ENCODE results near the gene ZNF627. TPM values are rescaled to one million over a fixed set of nuclear protein-coding genes. Genes with fewer than 3 reads are reported as not detected.

The ZNF627 gene
- polyA plus RNA-seq, 2 donors = 2.5 to 3.0 TPM

- H3K36me3 ChIP-seq (ENCODE audit: control insufficient read depth in 2 of 2, insufficient read depth in 2 of 2, low read length in 1 of 2) = no peaks in the 10 kb centered on the region
- H3K4me1 ChIP-seq (ENCODE audit: control insufficient read depth in 2 of 2, insufficient read depth in 2 of 2, low read length in 1 of 2) = no peaks in the 10 kb centered on the region
- no peak overlapping the region for H3K27ac ChIP-seq (ENCODE audit: low read depth in 2 of 2, low read length in 1 of 2)
- WGBS, 2 donors = 82 to 92% methylated on average over 7 of the region's 7 CpGs
- H3K4me3 ChIP-seq (ENCODE audit: low read depth in 1 of 2, low read length in 2 of 2) = no peak overlapping the region
- H3K27me3 ChIP-seq (ENCODE audit: control insufficient read depth in 1 of 2, insufficient read depth in 2 of 2, low read length in 2 of 2) = no peaks in the 10 kb centered on the region
- no peaks in the 10 kb centered on the region for H3K9me3 ChIP-seq (ENCODE audit: control insufficient read depth in 2 of 2, insufficient read depth in 1 of 2, low read depth in 1 of 2, low read length in 1 of 2)
Measured at GRCh38 chr19:11641244-11641643, 44.0 kb downstream of the ZNF627 start.

GRCh38 chr19:11642902-11643301 lies 45.6 kb downstream of the ZNF627 start:
- Histone ChIP-seq H3K4me3 (ENCODE audit: low read depth in 1 of 2, low read length in 2 of 2) (no peak overlapping the region), H3K27me3 (ENCODE audit: control insufficient read depth in 1 of 2, insufficient read depth in 2 of 2, low read length in 2 of 2) (no peaks in the 10 kb centered on the region), H3K36me3 (ENCODE audit: control insufficient read depth in 2 of 2, insufficient read depth in 2 of 2, low read length in 1 of 2) (no peaks in the 10 kb centered on the region), H3K27ac (ENCODE audit: low read depth in 2 of 2, low read length in 1 of 2) (no peak overlapping the region), H3K4me1 (ENCODE audit: control insufficient read depth in 2 of 2, insufficient read depth in 2 of 2, low read length in 1 of 2) (no peaks in the 10 kb centered on the region), H3K9me3 (ENCODE audit: control insufficient read depth in 2 of 2, insufficient read depth in 1 of 2, low read depth in 1 of 2, low read length in 1 of 2) (no peaks in the 10 kb centered on the region)
- 90 to 93% methylated on average over 3 of the region's 3 CpGs for WGBS, 2 donors

GRCh38 chr19:11649941-11650340 lies 52.7 kb downstream of the ZNF627 start:
- Histone ChIP-seq H3K27ac (ENCODE audit: low read depth in 2 of 2, low read length in 1 of 2) (no peak overlapping the region), H3K4me1 (ENCODE audit: control insufficient read depth in 2 of 2, insufficient read depth in 2 of 2, low read length in 1 of 2) (no peaks in the 10 kb centered on the region), H3K9me3 (ENCODE audit: control insufficient read depth in 2 of 2, insufficient read depth in 1 of 2, low read depth in 1 of 2, low read length in 1 of 2) (peaks cover 0 to 11% of the 10 kb centered on the region in 2 donors), H3K36me3 (ENCODE audit: control insufficient read depth in 2 of 2, insufficient read depth in 2 of 2, low read length in 1 of 2) (no peaks in the 10 kb centered on the region), H3K4me3 (ENCODE audit: low read depth in 1 of 2, low read length in 2 of 2) (no peak overlapping the region), H3K27me3 (ENCODE audit: control insufficient read depth in 1 of 2, insufficient read depth in 2 of 2, low read length in 2 of 2) (no peaks in the 10 kb centered on the region)

- Histone ChIP-seq H3K4me1 (ENCODE audit: control insufficient read depth in 2 of 2, insufficient read depth in 2 of 2, low read length in 1 of 2) (no peaks in the 10 kb centered on the region), H3K4me3 (ENCODE audit: low read depth in 1 of 2, low read length in 2 of 2) (no peak overlapping the region), H3K36me3 (ENCODE audit: control insufficient read depth in 2 of 2, insufficient read depth in 2 of 2, low read length in 1 of 2) (no peaks in the 10 kb centered on the region), H3K9me3 (ENCODE audit: control insufficient read depth in 2 of 2, insufficient read depth in 1 of 2, low read depth in 1 of 2, low read length in 1 of 2) (peaks cover 0 to 11% of the 10 kb centered on the region in 2 donors), H3K27me3 (ENCODE audit: control insufficient read depth in 1 of 2, insufficient read depth in 2 of 2, low read length in 2 of 2) (no peaks in the 10 kb centered on the region), H3K27ac (ENCODE audit: low read depth in 2 of 2, low read length in 1 of 2) (no peak overlapping the region)
- 98 to 100% methylated on average over 4 of the region's 4 CpGs for WGBS, 2 donors
Measured at GRCh38 chr19:11651062-11651461, 53.8 kb downstream of the ZNF627 start.

- peaks cover 0 to 11% of the 10 kb centered on the region in 2 donors for H3K9me3 ChIP-seq (ENCODE audit: control insufficient read depth in 2 of 2, insufficient read depth in 1 of 2, low read depth in 1 of 2, low read length in 1 of 2)
- WGBS, 2 donors = 92 to 96% methylated on average over 2 of the region's 2 CpGs
Measured at GRCh38 chr19:11652056-11652455, 54.8 kb downstream of the ZNF627 start.

GRCh38 chr19:11652492-11652891 lies 55.2 kb downstream of the ZNF627 start:
- WGBS, 2 donors = 95% methylated on average over 6 of the region's 6 CpGs
- Histone ChIP-seq H3K27ac (ENCODE audit: low read depth in 2 of 2, low read length in 1 of 2) (no peak overlapping the region), H3K4me3 (ENCODE audit: low read depth in 1 of 2, low read length in 2 of 2) (no peak overlapping the region), H3K4me1 (ENCODE audit: control insufficient read depth in 2 of 2, insufficient read depth in 2 of 2, low read length in 1 of 2) (no peaks in the 10 kb centered on the region), H3K27me3 (ENCODE audit: control insufficient read depth in 1 of 2, insufficient read depth in 2 of 2, low read length in 2 of 2) (no peaks in the 10 kb centered on the region), H3K36me3 (ENCODE audit: control insufficient read depth in 2 of 2, insufficient read depth in 2 of 2, low read length in 1 of 2) (no peaks in the 10 kb centered on the region), H3K9me3 (ENCODE audit: control insufficient read depth in 2 of 2, insufficient read depth in 1 of 2, low read depth in 1 of 2, low read length in 1 of 2) (peaks cover 0 to 11% of the 10 kb centered on the region in 2 donors)

More at GRCh38 chr19:11652056-11652455, 54.8 kb downstream of the ZNF627 start:
- Histone ChIP-seq H3K36me3 (ENCODE audit: control insufficient read depth in 2 of 2, insufficient read depth in 2 of 2, low read length in 1 of 2) (no peaks in the 10 kb centered on the region), H3K4me1 (ENCODE audit: control insufficient read depth in 2 of 2, insufficient read depth in 2 of 2, low read length in 1 of 2) (no peaks in the 10 kb centered on the region), H3K4me3 (ENCODE audit: low read depth in 1 of 2, low read length in 2 of 2) (no peak overlapping the region), H3K27ac (ENCODE audit: low read depth in 2 of 2, low read length in 1 of 2) (no peak overlapping the region), H3K27me3 (ENCODE audit: control insufficient read depth in 1 of 2, insufficient read depth in 2 of 2, low read length in 2 of 2) (no peaks in the 10 kb centered on the region)

- 94 to 95% methylated on average over 3 of the region's 3 CpGs for WGBS, 2 donors
- H3K27me3 ChIP-seq (ENCODE audit: control insufficient read depth in 1 of 2, insufficient read depth in 2 of 2, low read length in 2 of 2) = no peaks in the 10 kb centered on the region
- H3K9me3 ChIP-seq (ENCODE audit: control insufficient read depth in 2 of 2, insufficient read depth in 1 of 2, low read depth in 1 of 2, low read length in 1 of 2) = peaks cover 0 to 9% of the 10 kb centered on the region in 2 donors
- H3K4me1 ChIP-seq (ENCODE audit: control insufficient read depth in 2 of 2, insufficient read depth in 2 of 2, low read length in 1 of 2) = no peaks in the 10 kb centered on the region
- no peaks in the 10 kb centered on the region for H3K36me3 ChIP-seq (ENCODE audit: control insufficient read depth in 2 of 2, insufficient read depth in 2 of 2, low read length in 1 of 2)
- no peak overlapping the region for H3K27ac ChIP-seq (ENCODE audit: low read depth in 2 of 2, low read length in 1 of 2)
- H3K4me3 ChIP-seq (ENCODE audit: low read depth in 1 of 2, low read length in 2 of 2) = no peak overlapping the region
Measured at GRCh38 chr19:11656535-11656934, 59.3 kb downstream of the ZNF627 start.

GRCh38 chr19:11657307-11657706 lies 60.0 kb downstream of the ZNF627 start:
- H3K9me3 ChIP-seq (ENCODE audit: control insufficient read depth in 2 of 2, insufficient read depth in 1 of 2, low read depth in 1 of 2, low read length in 1 of 2) = peaks cover 0 to 4% of the 10 kb centered on the region in 2 donors
- H3K4me1 ChIP-seq (ENCODE audit: control insufficient read depth in 2 of 2, insufficient read depth in 2 of 2, low read length in 1 of 2) = no peaks in the 10 kb centered on the region
- H3K27ac ChIP-seq (ENCODE audit: low read depth in 2 of 2, low read length in 1 of 2) = no peak overlapping the region
- H3K4me3 ChIP-seq (ENCODE audit: low read depth in 1 of 2, low read length in 2 of 2) = no peak overlapping the region
- no peaks in the 10 kb centered on the region for H3K27me3 ChIP-seq (ENCODE audit: control insufficient read depth in 1 of 2, insufficient read depth in 2 of 2, low read length in 2 of 2)
- no peaks in the 10 kb centered on the region for H3K36me3 ChIP-seq (ENCODE audit: control insufficient read depth in 2 of 2, insufficient read depth in 2 of 2, low read length in 1 of 2)
- 57 to 66% methylated on average over 3 of the region's 3 CpGs for WGBS, 2 donors

GRCh38 chr19:11658970-11659369 lies 61.7 kb downstream of the ZNF627 start:
- Histone ChIP-seq H3K27ac (ENCODE audit: low read depth in 2 of 2, low read length in 1 of 2) (no peak overlapping the region), H3K27me3 (ENCODE audit: control insufficient read depth in 1 of 2, insufficient read depth in 2 of 2, low read length in 2 of 2) (no peaks in the 10 kb centered on the region), H3K36me3 (ENCODE audit: control insufficient read depth in 2 of 2, insufficient read depth in 2 of 2, low read length in 1 of 2) (no peaks in the 10 kb centered on the region), H3K4me1 (ENCODE audit: control insufficient read depth in 2 of 2, insufficient read depth in 2 of 2, low read length in 1 of 2) (no peaks in the 10 kb centered on the region), H3K9me3 (ENCODE audit: control insufficient read depth in 2 of 2, insufficient read depth in 1 of 2, low read depth in 1 of 2, low read length in 1 of 2) (no peaks in the 10 kb centered on the region), H3K4me3 (ENCODE audit: low read depth in 1 of 2, low read length in 2 of 2) (no peak overlapping the region)
- 56 to 64% methylated on average over 7 of the region's 7 CpGs for WGBS, 2 donors

GRCh38 chr19:11659612-11660011 lies 62.3 kb downstream of the ZNF627 start:
- 95 to 100% methylated on average over 1 of the region's 1 CpG for WGBS, 2 donors
- no peaks in the 10 kb centered on the region for H3K27me3 ChIP-seq (ENCODE audit: control insufficient read depth in 1 of 2, insufficient read depth in 2 of 2, low read length in 2 of 2)
- no peak overlapping the region for H3K4me3 ChIP-seq (ENCODE audit: low read depth in 1 of 2, low read length in 2 of 2)
- no peaks in the 10 kb centered on the region for H3K4me1 ChIP-seq (ENCODE audit: control insufficient read depth in 2 of 2, insufficient read depth in 2 of 2, low read length in 1 of 2)
- H3K36me3 ChIP-seq (ENCODE audit: control insufficient read depth in 2 of 2, insufficient read depth in 2 of 2, low read length in 1 of 2) = no peaks in the 10 kb centered on the region
- H3K9me3 ChIP-seq (ENCODE audit: control insufficient read depth in 2 of 2, insufficient read depth in 1 of 2, low read depth in 1 of 2, low read length in 1 of 2) = no peaks in the 10 kb centered on the region
- H3K27ac ChIP-seq (ENCODE audit: low read depth in 2 of 2, low read length in 1 of 2) = no peak overlapping the region

Measured in esophagus (tissue), 2 donors.